Astrocyte (in vitro differentiated cells and primary cell): ENCODE measurements around the gene RHCG. TPM values are rescaled to one million over a fixed set of nuclear protein-coding genes. Genes with fewer than 3 reads are reported as not detected.

Experiments
- DNase-seq: peaks from one replicate; pipeline ENCODE4 v3.0.0-alpha.2; 2010; ENCODE audit warnings: low read depth
- FAIRE-seq: peaks from 2 replicates; lab custom pipeline; 2011; peaks lifted over from hg19 to GRCh38; lab: Jason Lieb, UNC
- H2AFZ ChIP-seq: 2 replicates; pipeline ENCODE4 v1.6.0; 2012; ENCODE audit warnings: low read depth, low read length, inconsistent platforms
- H3K27ac ChIP-seq: 2 replicates; pipeline ENCODE4 v1.5.1; 2011; ENCODE audit warnings: low read depth, low read length, inconsistent platforms
- H3K27me3 ChIP-seq: 2 replicates; pipeline ENCODE4 v1.6.0; 2011; ENCODE audit warnings: low read length, inconsistent platforms; ENCODE audit not compliant: insufficient read depth
- H3K36me3 ChIP-seq: 2 replicates; pipeline ENCODE4 v1.5.1; 2011; ENCODE audit warnings: low read length, inconsistent platforms; ENCODE audit not compliant: insufficient read depth
- H3K4me1 ChIP-seq: 2 replicates; pipeline ENCODE4 v1.5.1; 2011; ENCODE audit warnings: low read length, inconsistent platforms; ENCODE audit not compliant: insufficient read depth
- H3K4me2 ChIP-seq: 2 replicates; pipeline ENCODE4 v1.6.0; 2012; ENCODE audit warnings: low read length, inconsistent platforms
- H3K4me3 ChIP-seq: 2 replicates; pipeline ENCODE4 v1.5.1; 2011; ENCODE audit warnings: low read depth, mild to moderate bottlenecking, low read length, inconsistent platforms; ENCODE audit not compliant: insufficient read depth
- H3K79me2 ChIP-seq: 2 replicates; pipeline ENCODE4 v1.6.0; 2012; ENCODE audit warnings: mild to moderate bottlenecking, low read length, inconsistent platforms; ENCODE audit not compliant: insufficient read depth
- H3K9ac ChIP-seq: 2 replicates; pipeline ENCODE4 v1.6.0; 2012; ENCODE audit warnings: mild to moderate bottlenecking, low read length, inconsistent platforms
- H3K9me3 ChIP-seq: 2 replicates; pipeline ENCODE4 v1.5.1; 2012; ENCODE audit warnings: low read depth, mild to moderate bottlenecking, low read length, inconsistent platforms; ENCODE audit not compliant: insufficient read depth
- H4K20me1 ChIP-seq: 2 replicates; pipeline ENCODE4 v1.6.0; 2012; ENCODE audit warnings: low read length, inconsistent platforms; ENCODE audit not compliant: insufficient read depth
- H3K27ac Mint-ChIP-seq: one replicate; pipeline ENCODE4 v1.8.0; 2021; ENCODE audit warnings: mild to moderate bottlenecking, mixed read lengths; ENCODE audit not compliant: unreplicated experiment
- H3K27me3 Mint-ChIP-seq: one replicate; pipeline ENCODE4 v1.8.0; 2021; ENCODE audit warnings: low read depth, mixed read lengths; ENCODE audit not compliant: unreplicated experiment
- H3K36me3 Mint-ChIP-seq: one replicate; pipeline ENCODE4 v1.8.0; 2021; ENCODE audit warnings: low read depth, mixed read lengths; ENCODE audit not compliant: unreplicated experiment
- H3K4me1 Mint-ChIP-seq: one replicate; pipeline ENCODE4 v1.8.0; 2021; ENCODE audit warnings: low read depth, mixed read lengths; ENCODE audit not compliant: unreplicated experiment
- H3K4me3 Mint-ChIP-seq: one replicate; pipeline ENCODE4 v1.8.0; 2021; ENCODE audit warnings: mild to moderate bottlenecking, moderate library complexity, mixed read lengths; ENCODE audit not compliant: unreplicated experiment
- H3K9me3 Mint-ChIP-seq: one replicate; pipeline ENCODE4 v1.8.0; 2021; ENCODE audit warnings: mild to moderate bottlenecking, mixed read lengths; ENCODE audit not compliant: unreplicated experiment
- CTCF ChIP-seq: IDR thresholded peaks from 2 replicates; pipeline ENCODE4 v1.5.1; 2011; ENCODE audit warnings: low read depth, mild to moderate bottlenecking, inconsistent platforms, low read length, moderate library complexity; ENCODE audit not compliant: insufficient read depth
- EZH2 ChIP-seq: IDR thresholded peaks from 2 replicates; pipeline ENCODE4 v1.6.1; 2012; ENCODE audit warnings: mild to moderate bottlenecking, low read length, inconsistent platforms; ENCODE audit not compliant: insufficient read depth
- total RNA-seq: library from RNA; stranded (reverse); gene quantifications from 2 replicates; pipeline ENCODE4 v1.2.1, GENCODE V29; 2021

Gene RHCG
- total RNA-seq, 1 donor from 2014 or later: 0.18 TPM

- Mint-ChIP-seq H3K9me3 (peaks cover 12% of the 10 kb centered on the region), H3K4me1 (peaks cover 2% of the 10 kb centered on the region), H3K4me3 (no peak overlapping the region), H3K36me3 (no peaks in the 10 kb centered on the region), H3K27me3 (peaks cover 26% of the 10 kb centered on the region), H3K27ac (no peak overlapping the region)
- H3K79me2 ChIP-seq: no peaks in the 10 kb centered on the region
- H4K20me1 ChIP-seq: no peaks in the 10 kb centered on the region
- no peak overlapping the region for H3K27ac ChIP-seq
- no peaks in the 10 kb centered on the region for H3K27me3 ChIP-seq
- H2AFZ ChIP-seq: no peak overlapping the region
- H3K4me2 ChIP-seq: no peak overlapping the region
- H3K4me1 ChIP-seq: no peaks in the 10 kb centered on the region
- DNase-seq (no peak), FAIRE-seq (no peak)
- H3K9ac ChIP-seq: no peak overlapping the region
- TF ChIP-seq CTCF (no peak), EZH2 (no peak)
- H3K9me3 ChIP-seq: no peaks in the 10 kb centered on the region
- H3K36me3 ChIP-seq: no peaks in the 10 kb centered on the region
- H3K4me3 ChIP-seq: no peak overlapping the region
Measured at GRCh38 chr15:89531796-89532537, 35.6 kb upstream of the RHCG start.

- no peaks in the 10 kb centered on the region for H3K9me3 ChIP-seq
- no peaks in the 10 kb centered on the region for H4K20me1 ChIP-seq
- H3K4me3 Mint-ChIP-seq: no peak overlapping the region
- no peaks in the 10 kb centered on the region for H3K4me1 ChIP-seq
- no peaks in the 10 kb centered on the region for H3K36me3 Mint-ChIP-seq
- no peak overlapping the region for H3K9ac ChIP-seq
- no peak overlapping the region for H2AFZ ChIP-seq
- peaks cover 2% of the 10 kb centered on the region for H3K4me1 Mint-ChIP-seq
- no peak overlapping the region for H3K27ac ChIP-seq
- H3K9me3 Mint-ChIP-seq: peaks cover 10% of the 10 kb centered on the region
- H3K4me2 ChIP-seq: no peak overlapping the region
- DNase-seq: no peak
- H3K4me3 ChIP-seq: no peak overlapping the region
- H3K36me3 ChIP-seq: no peaks in the 10 kb centered on the region
- peaks cover 28% of the 10 kb centered on the region for H3K27me3 Mint-ChIP-seq
- H3K27me3 ChIP-seq: no peaks in the 10 kb centered on the region
- H3K27ac Mint-ChIP-seq: no peak overlapping the region
- FAIRE-seq: no peak
- no peaks in the 10 kb centered on the region for H3K79me2 ChIP-seq
- TF ChIP-seq CTCF (no peak), EZH2 (no peak)
Measured at GRCh38 chr15:89530976-89531375, 34.6 kb upstream of the RHCG start.

GRCh38 chr15:89528757-89529352, 32.5 kb upstream of the RHCG start:
- DNase-seq: no peak
- no peak overlapping the region for H3K27ac ChIP-seq
- H3K4me1 ChIP-seq: no peaks in the 10 kb centered on the region
- H3K27ac Mint-ChIP-seq: no peak overlapping the region
- TF ChIP-seq CTCF (no peak), EZH2 (no peak)
- no peaks in the 10 kb centered on the region for H3K36me3 Mint-ChIP-seq
- no peak overlapping the region for H3K9ac ChIP-seq
- H3K27me3 Mint-ChIP-seq: peaks cover 24% of the 10 kb centered on the region
- H3K27me3 ChIP-seq: peaks cover 3% of the 10 kb centered on the region
- H3K9me3 ChIP-seq: no peaks in the 10 kb centered on the region
- no peaks in the 10 kb centered on the region for H3K36me3 ChIP-seq
- peaks cover 2% of the 10 kb centered on the region for H3K4me1 Mint-ChIP-seq
- no peak overlapping the region for H2AFZ ChIP-seq
- no peaks in the 10 kb centered on the region for H3K79me2 ChIP-seq
- peaks cover 3% of the 10 kb centered on the region for H3K9me3 Mint-ChIP-seq
- H4K20me1 ChIP-seq: no peaks in the 10 kb centered on the region
- no peak overlapping the region for H3K4me2 ChIP-seq
- no peak overlapping the region for H3K4me3 Mint-ChIP-seq
- no peak overlapping the region for H3K4me3 ChIP-seq
- no peak for FAIRE-seq
